ENCODE measurements around the gene SLC25A21.
"Not testable (repeated sequence)": the region's sequence is repeated elsewhere in the genome, so short reads cannot be mapped to it uniquely, and the experiment has no call there.

The SLC25A21 gene

DNA sequence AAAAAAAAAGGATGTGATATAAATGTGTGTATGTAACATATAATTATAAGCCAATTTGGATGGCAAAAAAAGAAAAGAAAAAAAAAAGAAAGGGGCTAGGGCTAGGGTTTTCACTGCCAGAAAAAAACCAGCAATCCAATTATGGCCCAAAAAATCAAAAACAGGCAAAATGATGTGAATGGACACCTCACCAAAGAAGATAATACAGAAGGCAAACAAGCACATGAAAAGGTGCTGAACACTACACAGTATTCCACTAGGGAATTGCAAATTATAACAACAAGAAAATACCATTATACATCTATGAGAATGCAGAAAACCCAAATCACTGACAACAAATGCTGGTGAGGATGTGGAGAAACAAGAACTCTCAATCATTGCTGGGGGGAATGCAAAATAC is 13.3 kb upstream of the SLC25A21 start:
- DNase-seq: no peak

DNA sequence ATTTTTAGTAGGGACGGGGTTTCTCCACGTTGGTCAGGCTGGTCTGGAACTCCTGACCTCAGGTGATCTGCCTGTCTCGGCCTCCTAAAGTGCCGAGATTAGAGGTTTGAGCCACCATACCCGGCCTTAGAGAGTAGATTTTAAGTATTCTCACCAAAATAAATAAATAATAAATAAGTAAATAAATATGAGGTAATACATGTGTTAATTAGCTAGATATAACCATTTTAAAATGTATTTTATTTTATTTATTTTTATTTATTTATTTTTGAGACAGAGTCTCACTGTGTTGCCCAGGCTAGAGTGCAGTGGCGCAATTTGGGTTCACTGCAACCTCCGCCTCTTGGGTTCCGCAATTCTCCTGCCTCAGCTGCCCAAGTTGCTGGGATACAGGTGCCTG is 12.1 kb upstream of the SLC25A21 start:
- not testable (repeated sequence) for DNase-seq

DNA sequence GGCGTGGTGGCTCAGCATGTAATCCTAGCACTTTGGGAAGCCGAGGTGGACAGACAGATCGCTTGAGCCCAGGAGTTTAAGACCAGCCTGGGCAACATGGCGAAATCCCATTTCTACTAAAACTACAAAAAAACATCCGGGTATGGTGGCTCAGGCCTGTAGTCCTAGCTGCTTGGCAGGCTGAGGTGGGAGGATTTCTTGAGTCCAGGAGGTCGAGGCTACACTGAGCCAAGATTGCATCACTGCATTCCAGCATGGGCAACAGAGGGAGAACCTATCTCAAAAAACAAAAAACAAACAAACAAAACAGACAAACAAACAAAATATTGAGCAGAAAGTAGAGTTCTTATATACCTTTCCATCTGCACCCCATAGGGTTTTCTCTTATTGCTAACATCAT is 9.0 kb upstream of the SLC25A21 start:
- DNase-seq: no peak

DNA sequence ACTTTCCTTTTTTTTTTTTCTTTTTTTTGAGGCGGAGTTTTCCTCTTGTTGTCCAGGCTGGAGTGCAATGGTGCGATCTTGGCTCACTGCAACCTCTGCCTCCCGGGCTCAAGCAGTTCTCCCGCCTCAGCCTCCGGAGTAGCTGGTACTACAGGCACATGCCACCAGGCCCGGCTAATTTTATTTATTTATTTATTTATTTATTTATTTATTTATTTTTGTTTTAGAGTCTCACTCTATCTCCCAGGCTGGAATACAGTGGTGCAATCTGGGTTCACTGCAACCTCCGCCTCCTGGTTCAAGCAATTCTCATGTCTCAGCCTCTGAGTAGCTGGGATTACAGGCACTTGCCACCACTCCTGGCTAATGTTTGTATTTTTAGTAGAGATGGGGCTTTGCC is 8.5 kb upstream of the SLC25A21 start:
- DNase-seq: not testable (repeated sequence)

DNA sequence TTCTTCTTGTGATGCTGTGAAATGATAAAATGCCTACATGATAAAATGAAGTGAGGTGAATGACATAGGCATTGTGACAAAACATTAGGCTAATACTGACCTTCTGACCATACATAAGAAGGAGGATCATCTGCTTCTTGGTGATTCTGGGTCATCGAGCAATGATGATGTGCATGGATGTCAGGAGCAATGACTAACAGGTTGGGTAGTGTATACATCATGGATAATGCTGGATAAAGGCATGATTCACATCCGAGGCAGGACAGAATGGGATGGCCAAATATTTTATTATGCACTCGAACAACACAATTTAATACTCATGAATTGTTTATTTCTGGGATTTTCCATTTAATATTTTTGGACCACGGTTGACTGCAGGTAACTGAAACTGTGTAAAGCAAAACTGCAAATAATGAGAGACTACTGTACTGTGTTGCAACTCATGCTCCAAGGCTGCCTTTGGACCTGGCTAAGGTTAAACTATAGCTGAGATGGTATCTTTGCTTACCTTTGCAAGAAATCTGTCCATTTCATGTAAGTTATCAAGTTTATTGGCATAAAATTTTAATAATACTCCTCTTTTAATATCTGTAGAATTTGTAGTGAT is 7.6 kb upstream of the SLC25A21 start:
- no peak for DNase-seq

DNA sequence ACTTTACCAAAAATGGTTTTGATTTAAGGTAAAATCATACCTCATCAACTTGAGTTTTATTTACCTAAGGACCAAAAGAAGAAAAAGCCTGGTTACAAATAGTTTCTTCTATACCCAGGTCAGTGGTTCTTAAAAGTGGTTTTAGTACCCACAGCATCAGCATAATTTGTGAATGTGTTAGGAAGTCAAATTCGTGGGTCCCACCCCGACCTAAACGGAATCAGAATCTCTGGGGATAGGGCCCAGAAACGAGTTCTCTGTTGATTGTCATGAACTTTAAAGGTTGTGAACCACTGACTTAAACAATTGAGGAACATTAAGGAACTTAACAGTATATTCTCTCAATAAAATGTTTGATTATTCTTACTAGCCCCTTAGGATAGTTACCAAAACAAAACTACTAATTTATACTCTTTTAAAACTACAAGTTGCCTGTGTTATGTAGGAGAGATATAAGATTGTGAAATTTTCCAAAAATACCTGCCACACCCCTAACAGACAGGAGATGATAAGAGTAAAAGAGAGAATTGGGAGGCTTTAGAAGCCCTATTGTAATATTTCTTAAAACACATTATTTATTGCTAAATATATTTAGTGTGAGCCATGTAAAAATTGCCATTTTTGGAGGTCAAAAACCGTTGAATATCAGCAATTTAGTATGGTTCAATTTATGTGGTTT is 669 bp upstream of the SLC25A21 start:
- no peak for DNase-seq

DNA sequence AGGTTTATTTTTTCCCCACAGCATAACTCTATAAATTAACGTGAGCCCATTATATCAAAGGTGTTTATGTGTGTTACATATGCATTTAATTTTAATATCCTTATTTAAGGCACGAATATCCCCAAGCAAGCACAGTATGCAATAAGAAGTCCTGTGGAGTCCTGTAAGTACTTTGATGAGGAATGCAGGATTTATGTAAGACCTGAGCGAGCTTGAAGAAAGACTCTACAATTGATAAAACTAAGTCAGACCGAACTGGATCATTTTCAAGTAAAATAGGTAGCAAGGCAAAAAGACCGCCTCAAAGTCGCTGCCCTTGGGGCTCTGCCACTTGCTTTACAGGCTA is 755 bp downstream of the SLC25A21 start:
- no peak for DNase-seq

DNA sequence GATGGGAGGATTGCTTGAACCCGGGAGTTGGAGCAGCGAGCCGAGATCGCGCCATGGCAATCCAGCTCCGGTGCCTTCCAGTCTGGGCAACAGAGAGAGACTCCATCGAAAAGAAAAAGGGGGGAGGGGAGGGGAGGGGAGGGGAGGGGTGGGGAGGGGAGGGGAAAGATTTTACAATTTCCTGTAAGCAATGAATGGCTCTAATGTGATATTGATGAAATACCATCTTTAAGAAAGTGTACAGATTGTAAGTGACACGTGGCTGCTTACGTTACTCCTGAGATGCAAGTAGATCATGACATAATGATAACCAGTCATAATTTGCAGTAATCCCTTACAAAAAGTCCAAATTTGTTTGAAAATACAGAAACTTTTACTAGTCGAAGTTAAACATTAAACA is 1.4 kb downstream of the SLC25A21 start:
- no peak for DNase-seq

DNA sequence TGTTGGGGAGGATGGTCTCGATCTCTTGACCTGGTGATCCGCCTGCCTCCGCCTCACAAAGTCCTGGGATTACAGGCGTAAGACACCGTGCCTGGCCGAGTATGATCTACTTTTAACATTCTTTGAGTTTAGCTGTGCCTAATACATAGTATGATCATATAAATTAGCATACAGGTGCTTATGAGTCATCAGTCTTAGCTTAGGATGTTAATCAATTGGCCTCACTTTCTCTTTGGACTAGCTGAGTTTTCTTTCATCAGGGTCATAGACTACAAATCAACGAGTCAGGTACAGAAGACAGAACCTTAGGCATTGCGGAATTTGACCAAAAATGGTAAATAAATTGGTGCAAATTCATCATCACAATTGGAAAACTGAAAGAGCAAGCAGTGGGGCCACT is 2.2 kb downstream of the SLC25A21 start:
- DNase-seq: no peak

DNA sequence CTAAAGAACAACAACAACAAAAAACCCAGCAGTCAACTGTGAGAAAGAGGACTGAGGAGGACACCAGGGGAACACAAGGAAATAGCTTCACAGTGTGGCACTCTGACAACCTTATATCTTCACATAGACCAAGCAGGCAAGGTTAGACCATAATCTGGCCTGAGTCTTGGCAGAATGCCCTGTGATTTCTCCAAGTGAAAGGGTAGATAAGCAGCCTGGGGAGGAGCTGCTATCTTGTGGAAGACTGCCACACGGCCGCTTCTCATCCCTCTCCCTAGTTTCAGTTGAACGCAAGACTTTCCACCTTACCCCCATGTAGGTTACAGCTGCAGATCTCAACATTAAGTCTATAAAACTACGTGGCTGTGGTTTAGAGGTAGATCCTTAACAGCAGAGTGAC is 3.7 kb downstream of the SLC25A21 start:
- DNase-seq: no peak

DNA sequence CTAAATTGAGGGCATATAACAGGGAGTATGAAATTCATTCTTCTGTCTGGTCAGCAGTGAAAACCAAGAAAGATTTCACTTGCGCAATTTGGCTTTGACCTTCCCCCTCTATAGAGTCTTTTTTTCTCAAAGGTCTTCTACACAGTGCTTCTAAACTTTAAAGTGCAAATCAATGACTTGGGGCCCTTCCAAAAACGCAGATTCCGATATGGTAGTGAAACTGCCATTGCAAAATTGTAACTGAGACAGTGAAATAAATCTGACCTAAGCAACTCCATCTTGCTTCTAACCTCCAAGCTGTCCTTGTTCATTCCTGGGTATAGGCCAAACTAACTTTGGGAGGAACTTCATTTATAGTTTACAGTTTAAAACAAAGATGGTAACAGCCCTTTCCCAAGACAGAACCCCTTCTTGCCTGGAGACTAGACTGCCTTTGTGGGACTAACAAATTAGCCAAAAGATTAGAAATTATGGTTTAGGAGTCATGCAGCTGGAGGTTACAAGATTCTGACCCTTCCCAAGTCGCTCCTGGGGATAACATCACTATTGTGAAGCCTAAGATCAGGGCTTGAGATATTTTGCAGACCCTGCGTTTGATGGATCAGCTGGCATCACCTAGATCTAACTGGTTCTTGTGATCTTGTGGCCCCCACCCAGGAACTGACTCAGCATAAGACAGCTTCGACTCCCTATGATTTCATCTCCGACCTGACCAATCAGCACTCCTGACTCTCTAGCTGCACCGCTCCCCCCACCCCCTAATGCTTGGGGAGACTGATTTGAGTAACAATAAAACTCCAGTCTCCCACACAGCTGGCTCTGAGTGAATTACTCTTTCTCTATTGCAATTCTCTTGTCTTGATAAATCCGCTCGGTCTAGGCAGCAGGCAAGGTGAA is 5.0 kb downstream of the SLC25A21 start:
- no peak for DNase-seq

DNA sequence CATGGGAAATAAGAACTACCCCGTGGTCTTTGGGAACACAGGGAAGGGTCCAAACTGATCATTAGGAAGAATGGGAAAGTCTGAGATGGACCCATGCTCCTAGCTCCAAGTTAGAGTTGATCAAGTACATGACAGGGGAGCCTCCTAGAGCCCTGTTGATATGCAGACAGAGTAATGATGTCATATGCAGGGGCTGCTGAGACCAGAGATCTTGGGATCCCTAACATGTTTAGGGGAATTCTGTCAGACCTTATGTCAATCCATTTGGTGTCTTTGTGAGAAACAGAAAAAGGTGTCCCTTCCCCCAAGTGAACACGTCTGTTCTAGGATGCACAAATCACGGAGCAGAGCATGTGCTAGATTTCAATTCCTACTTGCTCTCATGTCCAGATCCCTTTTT is 6.6 kb downstream of the SLC25A21 start:
- no peak for DNase-seq

DNA sequence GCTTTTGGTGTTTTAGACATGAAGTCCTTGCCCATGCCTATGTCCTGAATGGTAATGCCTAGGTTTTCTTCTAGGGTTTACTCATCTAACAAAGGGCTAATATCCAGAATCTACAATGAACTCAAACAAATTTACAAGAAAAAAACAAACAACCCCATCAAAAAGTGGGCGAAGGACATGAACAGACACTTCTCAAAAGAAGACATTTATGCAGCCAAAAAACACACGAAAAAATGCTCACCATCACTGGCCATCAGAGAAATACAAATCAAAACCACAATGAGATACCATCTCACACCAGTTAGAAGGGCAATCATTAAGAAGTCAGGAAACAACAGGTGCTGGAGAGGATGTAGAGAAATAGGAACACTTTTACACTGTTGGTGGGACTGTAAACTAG is 10.1 kb downstream of the SLC25A21 start:
- DNase-seq: not testable (repeated sequence)

DNA sequence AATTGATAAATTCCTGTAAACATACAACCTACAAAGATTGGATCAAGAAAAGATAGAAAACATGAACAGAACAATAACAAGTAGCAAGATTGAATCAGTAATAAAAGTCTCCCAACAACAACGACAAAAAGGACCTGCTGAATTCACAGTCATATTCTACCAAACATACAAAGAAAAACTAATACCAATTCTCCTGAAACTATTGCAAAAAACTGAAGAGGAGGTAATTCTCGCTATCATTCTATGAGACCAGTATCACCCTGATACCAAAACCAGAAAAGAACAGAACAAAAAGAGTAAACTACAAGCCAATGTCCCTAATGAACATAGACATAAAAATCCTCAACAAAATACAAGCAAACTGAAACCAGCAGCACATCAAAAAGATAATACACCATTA is 14.4 kb downstream of the SLC25A21 start:
- no peak for DNase-seq

DNA sequence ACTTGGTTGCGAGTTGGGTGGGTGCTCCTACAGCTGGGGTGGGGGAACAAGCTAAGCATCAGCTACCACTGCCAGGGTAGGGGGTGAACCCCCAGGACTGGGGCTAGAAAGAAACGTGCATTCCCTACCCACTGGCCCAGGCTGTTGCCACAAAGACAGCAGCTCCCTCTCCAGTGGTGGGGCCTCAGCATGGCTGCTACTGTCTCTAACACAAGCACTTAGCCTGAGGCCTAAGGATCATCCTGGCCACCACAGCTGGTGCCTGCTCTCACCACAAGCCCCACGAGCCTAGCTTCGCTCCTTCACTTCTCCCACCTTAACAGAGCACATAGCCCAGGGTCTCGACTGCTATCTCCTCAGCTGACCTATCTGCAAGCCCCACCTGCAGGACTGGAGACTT is 18.9 kb downstream of the SLC25A21 start:
- DNase-seq: no peak

DNA sequence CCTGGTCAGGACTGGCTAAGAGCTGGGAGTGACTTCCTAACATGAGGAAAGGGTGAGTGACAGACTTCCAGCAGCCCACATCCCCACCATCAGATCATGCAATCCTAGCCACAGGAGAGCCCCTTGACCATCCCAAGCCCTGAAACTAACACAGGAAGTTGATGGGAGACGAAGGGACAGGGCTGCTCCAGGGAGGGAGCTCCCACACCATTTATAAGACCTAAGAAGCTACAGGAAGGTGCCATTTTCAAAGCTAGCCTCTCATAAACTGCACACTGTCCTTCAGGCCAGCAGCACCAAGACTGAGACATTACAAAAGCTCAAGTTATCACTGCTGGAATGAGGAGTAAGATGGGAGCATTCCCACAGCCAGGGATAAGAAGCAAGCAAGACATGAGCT is 19.4 kb downstream of the SLC25A21 start:
- no peak for DNase-seq

DNA sequence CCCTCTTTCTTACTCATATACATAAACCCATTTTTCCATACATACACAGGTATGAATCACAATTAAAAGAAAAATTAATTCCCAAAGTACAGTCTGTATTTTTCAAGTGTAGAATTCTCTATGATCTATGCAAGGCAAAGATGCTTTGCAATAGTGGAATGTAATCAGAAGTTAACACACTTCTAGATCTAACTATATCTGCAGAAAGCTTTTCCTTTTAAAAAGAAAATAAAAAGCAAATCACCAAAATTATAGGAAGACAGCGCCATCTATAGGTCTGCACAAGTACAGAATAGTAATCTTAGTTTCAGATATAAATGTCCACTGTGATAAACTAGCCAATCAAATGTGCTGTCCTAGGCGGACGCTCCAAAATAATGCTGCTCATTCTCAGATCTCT is 22.0 kb downstream of the SLC25A21 start:
- DNase-seq: no peak

DNA sequence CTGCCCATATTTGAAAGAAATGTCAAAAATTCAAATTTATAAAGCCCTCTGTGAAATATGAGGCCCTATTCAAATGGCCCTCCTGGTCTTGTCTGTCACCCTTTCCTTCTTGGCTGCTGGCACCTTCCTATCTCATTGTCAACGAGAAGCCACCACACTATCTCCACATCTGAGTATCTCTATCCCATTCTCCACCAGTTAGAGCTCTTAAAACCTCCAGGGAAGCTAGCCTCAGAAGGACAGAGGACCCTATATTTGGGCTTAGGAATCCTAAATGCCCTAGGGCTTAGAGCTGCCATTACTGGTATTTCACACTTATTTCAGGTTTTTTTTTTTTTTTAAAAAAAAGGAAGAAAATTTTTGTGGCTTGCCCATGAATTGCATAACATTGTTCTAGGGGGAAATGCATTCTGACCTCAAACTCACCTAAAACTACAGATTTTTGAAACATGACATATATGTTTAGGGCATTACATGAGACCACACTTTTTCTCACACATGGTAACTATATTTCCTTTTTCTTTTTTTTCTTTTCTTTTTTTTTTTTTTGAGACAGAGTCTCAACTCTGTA is 25.0 kb downstream of the SLC25A21 start:
- no peak for DNase-seq

DNA sequence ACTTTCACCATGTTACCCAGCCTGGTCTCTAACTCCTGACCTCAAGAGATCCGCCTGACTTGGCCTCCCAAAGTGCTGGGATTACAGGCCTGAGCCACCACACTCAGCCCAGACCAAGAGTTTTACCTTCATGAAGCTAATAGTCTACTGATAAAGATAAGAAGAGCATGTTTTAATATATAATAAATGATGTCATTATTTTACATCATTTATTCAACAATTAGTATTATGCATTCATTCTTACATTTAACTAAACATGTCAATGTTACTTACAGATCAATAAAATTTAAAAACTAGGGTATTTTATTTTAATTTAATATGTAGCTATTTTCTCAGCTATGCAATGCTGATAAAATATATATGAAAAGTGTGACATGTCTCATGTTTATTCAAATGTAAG is 26.0 kb downstream of the SLC25A21 start:
- not testable (repeated sequence) for DNase-seq

DNA sequence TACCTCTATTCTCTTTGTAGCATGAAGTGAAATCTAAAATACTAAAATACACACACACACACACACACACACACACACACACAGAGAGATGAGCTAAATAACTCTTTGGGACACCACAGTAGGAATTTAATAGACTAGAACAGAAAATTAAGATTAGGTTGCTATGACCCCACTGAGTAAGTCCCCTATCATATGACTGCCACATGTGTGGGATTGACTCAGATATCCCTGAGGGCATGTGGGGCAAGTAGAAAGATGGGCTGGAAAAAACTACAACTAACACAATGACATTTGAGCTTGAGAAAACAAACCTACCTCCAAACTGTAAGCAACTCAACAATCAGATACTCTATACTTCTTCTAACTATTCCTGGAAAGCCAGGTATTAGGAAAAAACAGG is 27.0 kb downstream of the SLC25A21 start:
- DNase-seq: no peak

DNA sequence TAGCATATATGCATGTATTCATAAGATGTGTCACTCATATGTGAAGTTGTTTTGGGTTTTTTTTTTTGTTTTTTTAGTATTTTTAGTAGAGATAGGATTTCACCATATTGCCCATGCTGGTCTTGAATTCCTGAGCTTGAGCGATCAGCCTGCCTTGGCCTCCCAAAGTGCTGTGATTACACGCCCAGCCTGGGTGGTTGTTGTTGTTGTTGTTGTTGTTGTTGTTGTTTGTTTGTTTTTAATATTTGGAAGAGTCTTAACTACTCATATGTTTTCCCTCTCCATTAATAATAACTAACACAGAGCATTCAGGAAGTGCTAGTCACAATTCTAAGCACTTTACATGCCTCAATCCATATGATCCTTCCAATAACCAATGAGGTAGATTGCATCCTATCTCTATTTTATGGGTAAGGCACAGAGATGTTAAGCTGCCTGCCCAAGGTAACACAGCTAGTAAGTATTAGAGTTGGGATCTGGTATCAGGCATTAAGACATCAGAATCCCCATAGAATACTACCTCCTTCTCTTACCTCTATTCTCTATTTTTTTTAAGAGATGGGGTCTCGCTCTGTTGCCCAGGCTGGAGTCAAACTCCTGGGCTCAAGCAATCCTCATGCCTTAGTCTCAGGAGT is 27.6 kb downstream of the SLC25A21 start:
- no peak for DNase-seq

DNA sequence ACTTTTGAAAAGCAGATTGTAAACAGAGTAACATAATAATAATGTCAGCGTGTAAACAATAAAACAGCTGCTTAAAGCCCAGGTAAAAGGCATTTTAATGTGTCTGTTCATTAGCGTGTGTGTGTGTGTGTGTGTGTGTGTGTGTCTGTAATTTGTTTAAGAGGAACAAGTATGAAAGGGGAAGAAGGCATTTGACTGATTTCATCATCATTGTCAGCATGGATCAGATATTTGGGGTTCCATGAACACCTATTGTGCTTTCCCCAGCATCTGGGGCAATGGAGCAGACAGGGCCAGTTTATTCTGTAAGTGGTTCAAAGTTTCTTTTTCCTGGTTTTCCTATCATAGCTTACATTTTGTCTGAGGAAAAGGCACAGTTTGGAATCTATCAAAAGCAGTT is 28.9 kb downstream of the SLC25A21 start:
- no peak for DNase-seq

DNA sequence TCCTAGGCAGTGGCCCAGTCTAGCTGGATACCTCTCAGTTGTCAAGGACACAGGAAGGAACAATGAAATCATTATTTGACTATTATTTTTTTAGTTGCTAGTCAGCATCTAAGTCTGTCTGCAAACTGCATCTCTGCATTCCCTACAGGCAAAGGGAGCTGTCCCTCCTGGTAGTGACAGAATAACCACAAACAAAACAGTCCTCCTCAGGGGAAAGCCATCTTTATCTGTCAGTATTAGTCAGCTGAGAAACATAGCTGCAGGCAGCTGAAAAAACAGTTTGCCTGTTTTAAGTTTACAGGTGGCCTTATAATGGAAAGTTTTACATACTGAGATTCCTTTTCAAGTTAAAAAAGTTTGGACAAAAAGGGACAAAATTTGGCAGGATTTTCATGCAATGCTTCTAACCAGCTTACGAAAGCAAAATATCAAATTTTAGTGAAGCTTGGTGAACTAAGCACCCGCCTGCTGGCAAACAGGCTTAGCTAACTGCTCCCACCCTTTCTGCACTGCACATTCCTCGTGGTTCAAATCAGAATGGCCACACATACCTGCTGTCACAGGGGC is 29.5 kb downstream of the SLC25A21 start:
- DNase-seq: no peak

Data from activated CD4-positive, alpha-beta T cell treated with anti-CD3 and anti-CD28 coated beads for 1 hour (primary cell).